ENCODE data around the gene C11orf98.
"Not testable (repeated sequence)": the region's sequence is repeated elsewhere in the genome, so short reads cannot be mapped to it uniquely, and the experiment has no call there.

C11orf98 gene

GRCh38 chr11:62650283-62650682 lies 14.7 kb downstream of the C11orf98 start:
- DNase-seq (ENCODE audit: low read depth) = not testable (repeated sequence)

- DNase-seq (ENCODE audit: low read depth) = no peak
Measured at GRCh38 chr11:62649486-62649885, 15.5 kb downstream of the C11orf98 start.

- no peak for DNase-seq (ENCODE audit: low read depth)
Measured at GRCh38 chr11:62648967-62649364, 16.0 kb downstream of the C11orf98 start.

- DNase-seq (ENCODE audit: low read depth) = no peak
Measured at GRCh38 chr11:62648185-62648966, 16.6 kb downstream of the C11orf98 start.

GRCh38 chr11:62647609-62648005 lies 17.4 kb downstream of the C11orf98 start:
- peak; percentile 38 for DNase-seq (ENCODE audit: low read depth)

GRCh38 chr11:62646825-62647608 lies 18.0 kb downstream of the C11orf98 start:
- no peak for DNase-seq (ENCODE audit: low read depth)

- DNase-seq (ENCODE audit: low read depth) = peak; percentile 98
Measured at GRCh38 chr11:62645946-62646824, 18.8 kb downstream of the C11orf98 start, which contains the start of gene GANAB. TSS of gene GANAB (minus strand) at chr11:62646613. CDS start at chr11:62646599, 14 bp downstream.

- DNase-seq (ENCODE audit: low read depth) = no peak
Measured at GRCh38 chr11:62645671-62645945, 19.4 kb downstream of the C11orf98 start.

- DNase-seq (ENCODE audit: low read depth) = no peak
Measured at GRCh38 chr11:62644220-62644619, 20.8 kb downstream of the C11orf98 start.

GRCh38 chr11:62632492-62632891 lies 32.5 kb downstream of the C11orf98 start:
- DNase-seq (ENCODE audit: low read depth) = no peak

GRCh38 chr11:62627713-62628112 lies 37.3 kb downstream of the C11orf98 start:
- no peak for DNase-seq (ENCODE audit: low read depth)

- no peak for DNase-seq (ENCODE audit: low read depth)
Measured at GRCh38 chr11:62622476-62623089, 42.4 kb downstream of the C11orf98 start.

GRCh38 chr11:62621567-62622470 lies 43.2 kb downstream of the C11orf98 start, which contains the start of gene B3GAT3:
TSS of gene B3GAT3 (minus strand) at chr11:62621986. CDS start at chr11:62621947, 39 bp downstream.
- DNase-seq (ENCODE audit: low read depth) = peak; percentile 97

- no peak for DNase-seq (ENCODE audit: low read depth)
Measured at GRCh38 chr11:62621027-62621566, 43.9 kb downstream of the C11orf98 start.

GRCh38 chr11:62616957-62617356 lies 48.1 kb downstream of the C11orf98 start:
- DNase-seq (ENCODE audit: low read depth) = not testable (repeated sequence)

GRCh38 chr11:62615521-62615920 lies 49.5 kb downstream of the C11orf98 start:
- no peak for DNase-seq (ENCODE audit: low read depth)

- DNase-seq (ENCODE audit: low read depth) = no peak
Measured at GRCh38 chr11:62614275-62614674, 50.7 kb downstream of the C11orf98 start.

GRCh38 chr11:62613291-62613778 lies 51.7 kb downstream of the C11orf98 start:
- no peak for DNase-seq (ENCODE audit: low read depth)
